ENCODE results near the gene SLC27A5. TPM values are rescaled to one million over a fixed set of nuclear protein-coding genes. Genes with fewer than 3 reads are reported as not detected.
A peak's percentile ranks its signal among the peaks of the same experiment; 100 is the strongest.
"Not testable (repeated sequence)": the region's sequence is repeated elsewhere in the genome, so short reads cannot be mapped to it uniquely, and the experiment has no call there.

Gene SLC27A5
- total RNA-seq, 5 donors from 2014 or later (not counting 1 experiment from before 2014, with no cell fraction given): 8.4 to 18.3 (median 14.6) TPM

DNA sequence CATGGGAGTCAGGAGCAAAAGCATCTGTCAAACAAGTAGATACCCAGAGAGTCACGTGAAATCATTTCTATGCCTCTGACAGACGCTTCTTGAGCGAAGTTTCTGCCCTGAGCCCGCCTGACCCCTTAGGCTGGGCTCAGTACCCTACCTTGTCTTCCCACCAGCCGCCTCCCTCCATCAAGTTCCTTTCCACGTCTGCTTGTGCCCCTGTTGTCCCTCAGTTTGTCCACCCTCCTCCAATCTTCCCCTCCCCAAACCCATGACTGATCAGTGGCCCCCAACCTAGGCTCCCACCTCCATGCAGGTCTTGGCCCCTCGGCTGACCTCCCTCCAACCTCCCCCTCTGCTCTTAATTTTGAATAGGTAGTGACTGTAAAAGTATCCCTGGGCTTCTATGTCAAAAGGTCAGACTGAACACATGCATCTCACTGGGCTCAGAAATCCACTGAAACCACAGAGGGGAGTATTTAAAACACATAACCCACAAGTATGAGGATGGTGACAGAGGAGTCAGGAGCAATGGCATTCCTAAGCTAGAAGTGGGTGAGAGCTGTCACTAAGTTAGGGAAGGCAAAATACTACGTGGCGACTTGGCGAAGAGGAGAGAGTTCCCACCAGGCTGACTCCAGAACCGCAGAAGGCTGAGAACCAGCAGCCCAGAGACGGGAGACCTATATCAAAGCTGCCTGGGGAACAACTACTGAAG, 37.3 kb downstream of the SLC27A5 start:
- 91% methylated on average over 9 of the region's 12 CpGs for WGBS (ENCODE audit: insufficient coverage)
- Mint-ChIP-seq H3K4me1 (peaks cover 16 to 24% (median 17%) of the 10 kb centered on the region in 3 donors), H3K4me3 (peak overlapping the region; percentile 31 to 82 (median 47)), H3K27me3 (no peaks in the 10 kb centered on the region), H3K36me3 (peaks cover 19% of the 10 kb centered on the region), H3K9me3 (no peaks in the 10 kb centered on the region), H3K27ac (peak overlapping the region; percentile 11 to 31)
- Histone ChIP-seq H3K27me3 (replicated peaks in 1 of 2; ENCODE audit: control insufficient read depth in 2 of 2, extremely low read depth in 1 of 2, insufficient read depth in 2 of 2, low read length in 1 of 2) (no peaks in the 10 kb centered on the region), H3K36me3 (ENCODE audit: control insufficient read depth in 2 of 2, extremely low read depth in 1 of 2, insufficient read depth in 1 of 2, low read length in 1 of 2) (peaks cover 12 to 26% of the 10 kb centered on the region in 2 donors), H3K4me3 (ENCODE audit: control insufficient read depth in 1 of 2, extremely low read depth in 1 of 2, low read length in 1 of 2) (no peak overlapping the region), H3K27ac (ENCODE audit: low read length) (peak overlapping the region; percentile 97), H3K4me1 (ENCODE audit: control insufficient read depth in 1 of 2, extremely low read depth in 1 of 2, insufficient read depth in 2 of 2, low read length in 2 of 2) (peaks cover 0 to 23% of the 10 kb centered on the region in 2 experiments), H3K9me3 (no peaks in the 10 kb centered on the region)
- no peak for DNase-seq
- ATAC-seq (replicated peaks in 1 of 4): no peak
- ChIA-PET CTCF (no interaction called here), POLR2A (no interaction called here)

DNA sequence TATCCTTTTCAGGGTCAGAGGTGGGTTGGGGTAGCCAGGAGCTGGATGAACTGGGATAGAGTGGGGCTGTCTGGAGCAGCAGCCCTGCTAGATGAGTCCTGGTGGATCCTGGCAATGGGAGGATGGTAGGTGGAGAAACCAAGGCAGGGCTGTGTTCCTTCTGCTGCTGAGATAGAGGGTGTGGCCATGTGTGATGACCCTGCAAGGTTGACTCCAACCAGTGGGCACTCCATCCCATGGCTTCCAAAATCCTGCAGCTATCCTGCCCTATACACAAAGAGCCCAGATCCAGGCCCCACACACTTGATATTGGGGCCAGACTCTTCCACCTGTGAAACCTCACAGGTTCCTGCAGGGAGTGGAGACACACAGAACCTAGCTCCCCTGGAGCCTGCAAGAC, 38.0 kb downstream of the SLC27A5 start:
- Histone ChIP-seq H3K9me3 (no peaks in the 10 kb centered on the region), H3K27ac (ENCODE audit: low read length) (no peak overlapping the region)

GRCh38 chr19:58471736-58472135, 40.1 kb downstream of the SLC27A5 start:
- WGBS (ENCODE audit: insufficient coverage): 96% methylated on average over 32 of the region's 39 CpGs
- no peaks in the 10 kb centered on the region for H3K27me3 ChIP-seq (replicated peaks in 1 of 2; ENCODE audit: control insufficient read depth in 2 of 2, extremely low read depth in 1 of 2, insufficient read depth in 2 of 2, low read length in 1 of 2)
- H3K4me1 Mint-ChIP-seq: peaks cover 28 to 39% (median 29%) of the 10 kb centered on the region in 3 donors
- no peak for DNase-seq
- peaks cover 0 to 33% of the 10 kb centered on the region in 2 experiments for H3K4me1 ChIP-seq (ENCODE audit: control insufficient read depth in 1 of 2, extremely low read depth in 1 of 2, insufficient read depth in 2 of 2, low read length in 2 of 2)
- no peak overlapping the region for H3K4me3 Mint-ChIP-seq
- H3K36me3 Mint-ChIP-seq: peaks cover 14% of the 10 kb centered on the region
- no peak overlapping the region for H3K27ac ChIP-seq (ENCODE audit: low read length)
- no peak overlapping the region for H3K27ac Mint-ChIP-seq
- no peak for ATAC-seq (replicated peaks in 1 of 4)
- peaks cover 7 to 30% of the 10 kb centered on the region in 2 donors for H3K36me3 ChIP-seq (ENCODE audit: control insufficient read depth in 2 of 2, extremely low read depth in 1 of 2, insufficient read depth in 1 of 2, low read length in 1 of 2)
- ChIA-PET CTCF (no interaction called here), POLR2A (no interaction called here)
- H3K27me3 Mint-ChIP-seq: no peaks in the 10 kb centered on the region
- no peaks in the 10 kb centered on the region for H3K9me3 Mint-ChIP-seq
- H3K4me3 ChIP-seq (ENCODE audit: control insufficient read depth in 1 of 2, extremely low read depth in 1 of 2, low read length in 1 of 2): no peak overlapping the region
- H3K9me3 ChIP-seq: no peaks in the 10 kb centered on the region

More for the DNA sequence above, 38.0 kb downstream of the SLC27A5 start:
- H3K4me1 ChIP-seq (ENCODE audit: control insufficient read depth in 1 of 2, extremely low read depth in 1 of 2, insufficient read depth in 2 of 2, low read length in 2 of 2): peaks cover 0 to 23% of the 10 kb centered on the region in 2 experiments
- no peak overlapping the region for H3K4me3 ChIP-seq (ENCODE audit: control insufficient read depth in 1 of 2, extremely low read depth in 1 of 2, low read length in 1 of 2)
- peak overlapping the region; percentile 31 to 82 (median 47) for H3K4me3 Mint-ChIP-seq
- H3K27me3 ChIP-seq (replicated peaks in 1 of 2; ENCODE audit: control insufficient read depth in 2 of 2, extremely low read depth in 1 of 2, insufficient read depth in 2 of 2, low read length in 1 of 2): no peaks in the 10 kb centered on the region
- H3K9me3 Mint-ChIP-seq: no peaks in the 10 kb centered on the region
- ChIA-PET POLR2A (no interaction called here), CTCF (no interaction called here)
- H3K36me3 ChIP-seq (ENCODE audit: control insufficient read depth in 2 of 2, extremely low read depth in 1 of 2, insufficient read depth in 1 of 2, low read length in 1 of 2): peaks cover 7 to 30% of the 10 kb centered on the region in 2 donors
- ATAC-seq (replicated peaks in 1 of 4) (no peak), DNase-seq (no peak)
- H3K27ac Mint-ChIP-seq: peak overlapping the region in 1 of 2 donors; percentile 31
- H3K27me3 Mint-ChIP-seq: no peaks in the 10 kb centered on the region
- H3K4me1 Mint-ChIP-seq: peaks cover 18 to 28% (median 18%) of the 10 kb centered on the region in 3 donors
- peaks cover 14% of the 10 kb centered on the region for H3K36me3 Mint-ChIP-seq

GRCh38 chr19:58470837-58471543, 40.8 kb downstream of the SLC27A5 start:
- CTCF ChIA-PET; H3K4me3 ChIP-seq (ENCODE audit: control insufficient read depth in 1 of 2, extremely low read depth in 1 of 2, low read length in 1 of 2); H3K27me3 Mint-ChIP-seq; H3K27ac ChIP-seq (ENCODE audit: low read length); H3K4me3 Mint-ChIP-seq; DNase-seq; H3K9me3 ChIP-seq; ATAC-seq (replicated peaks in 1 of 4); H3K9me3 Mint-ChIP-seq; POLR2A ChIA-PET; H3K27me3 ChIP-seq (replicated peaks in 1 of 2; ENCODE audit: control insufficient read depth in 2 of 2, extremely low read depth in 1 of 2, insufficient read depth in 2 of 2, low read length in 1 of 2); H3K27ac Mint-ChIP-seq: not testable (repeated sequence)
- Mint-ChIP-seq H3K4me1 (peaks cover 25 to 40% (median 31%) of the 10 kb centered on the region in 3 donors), H3K36me3 (peaks cover 14% of the 10 kb centered on the region)
- Histone ChIP-seq H3K36me3 (ENCODE audit: control insufficient read depth in 2 of 2, extremely low read depth in 1 of 2, insufficient read depth in 1 of 2, low read length in 1 of 2) (peaks cover 7 to 30% of the 10 kb centered on the region in 2 donors), H3K4me1 (ENCODE audit: control insufficient read depth in 1 of 2, extremely low read depth in 1 of 2, insufficient read depth in 2 of 2, low read length in 2 of 2) (peaks cover 4 to 32% of the 10 kb centered on the region in 2 experiments)
- WGBS (ENCODE audit: insufficient coverage): 97% methylated on average over 14 of the region's 53 CpGs

- Histone ChIP-seq H3K27me3 (replicated peaks in 1 of 2; ENCODE audit: control insufficient read depth in 2 of 2, extremely low read depth in 1 of 2, insufficient read depth in 2 of 2, low read length in 1 of 2) (peaks cover 0 to 5% of the 10 kb centered on the region in 2 experiments), H3K4me3 (ENCODE audit: control insufficient read depth in 1 of 2, extremely low read depth in 1 of 2, low read length in 1 of 2) (no peak overlapping the region), H3K9me3 (no peaks in the 10 kb centered on the region), H3K27ac (ENCODE audit: low read length) (no peak overlapping the region), H3K4me1 (ENCODE audit: control insufficient read depth in 1 of 2, extremely low read depth in 1 of 2, insufficient read depth in 2 of 2, low read length in 2 of 2) (peaks cover 4 to 21% of the 10 kb centered on the region in 2 experiments), H3K36me3 (ENCODE audit: control insufficient read depth in 2 of 2, extremely low read depth in 1 of 2, insufficient read depth in 1 of 2, low read length in 1 of 2) (peaks cover 7 to 30% of the 10 kb centered on the region in 2 donors)
- CTCF ChIA-PET: interaction anchor here in 1 of 2 donors (1.2 kb wide), 1 partner anchor 11 kb away, joined by 4 read pairs; no protein-coding TSS in a partner anchor
- Mint-ChIP-seq H3K27me3 (no peaks in the 10 kb centered on the region), H3K36me3 (peaks cover 14% of the 10 kb centered on the region), H3K9me3 (no peaks in the 10 kb centered on the region), H3K27ac (no peak overlapping the region), H3K4me3 (peak overlapping the region; percentile 17 to 87 (median 86)), H3K4me1 (peaks cover 17 to 31% (median 23%) of the 10 kb centered on the region in 3 donors)
- DNase-seq (no peak), ATAC-seq (replicated peaks in 1 of 4) (no peak)
- POLR2A ChIA-PET: no interaction called here
- 93% methylated on average over 13 of the region's 17 CpGs for WGBS (ENCODE audit: insufficient coverage)
Observed at GRCh38 chr19:58469241-58470013, 42.4 kb downstream of the SLC27A5 start.

DNA sequence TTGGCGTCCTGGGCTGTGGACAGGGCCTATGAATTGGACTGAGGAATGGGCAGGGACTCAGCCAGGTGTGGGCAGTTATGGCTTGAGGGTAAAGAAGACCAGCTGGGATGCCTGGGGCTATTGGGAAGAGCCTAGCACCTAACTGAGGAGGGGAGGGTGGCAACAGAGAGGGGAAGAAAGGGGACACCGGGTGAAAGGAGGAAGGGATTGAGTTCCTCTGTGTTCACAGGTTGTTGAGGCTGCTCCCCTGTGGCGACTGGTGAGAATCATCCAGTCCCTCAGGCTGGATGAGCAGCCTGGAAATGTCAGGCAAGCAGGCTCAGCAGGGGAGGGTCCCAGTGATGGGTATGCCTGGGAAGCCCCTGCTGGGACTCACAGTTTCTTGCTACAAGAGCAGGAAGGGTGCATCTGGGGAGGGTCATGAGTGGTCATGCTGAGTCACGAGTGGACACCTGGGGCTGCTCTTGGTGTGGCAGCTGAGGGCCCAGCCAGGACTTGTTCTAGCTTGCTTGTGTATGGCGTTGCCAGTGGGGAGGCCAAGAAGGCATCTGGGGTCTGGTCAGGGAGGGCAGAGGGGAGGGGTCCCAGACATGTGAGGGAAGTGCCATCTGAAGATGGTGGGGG, 43.5 kb downstream of the SLC27A5 start:
- Mint-ChIP-seq H3K4me3 (peak overlapping the region; percentile 76 to 87 (median 86)), H3K4me1 (peaks cover 17 to 26% (median 23%) of the 10 kb centered on the region in 3 donors), H3K9me3 (no peaks in the 10 kb centered on the region), H3K36me3 (peaks cover 14% of the 10 kb centered on the region), H3K27ac (peak overlapping the region; percentile 1 to 50), H3K27me3 (no peaks in the 10 kb centered on the region)
- Histone ChIP-seq H3K9me3 (no peaks in the 10 kb centered on the region), H3K4me3 (ENCODE audit: control insufficient read depth in 1 of 2, extremely low read depth in 1 of 2, low read length in 1 of 2) (no peak overlapping the region), H3K36me3 (ENCODE audit: control insufficient read depth in 2 of 2, extremely low read depth in 1 of 2, insufficient read depth in 1 of 2, low read length in 1 of 2) (peaks cover 7 to 30% of the 10 kb centered on the region in 2 donors), H3K27me3 (replicated peaks in 1 of 2; ENCODE audit: control insufficient read depth in 2 of 2, extremely low read depth in 1 of 2, insufficient read depth in 2 of 2, low read length in 1 of 2) (peaks cover 0 to 5% of the 10 kb centered on the region in 2 experiments), H3K27ac (ENCODE audit: low read length) (no peak overlapping the region), H3K4me1 (ENCODE audit: control insufficient read depth in 1 of 2, extremely low read depth in 1 of 2, insufficient read depth in 2 of 2, low read length in 2 of 2) (peaks cover 4 to 21% of the 10 kb centered on the region in 2 experiments)
- ChIA-PET POLR2A (no interaction called here), CTCF (interaction anchor here in 1 of 2 donors (1.2 kb wide), 1 partner anchor 9 kb away, joined by 4 read pairs; no protein-coding TSS in a partner anchor)
- DNase-seq: no peak
- no peak for ATAC-seq (replicated peaks in 1 of 4)
- WGBS (ENCODE audit: insufficient coverage): 77% methylated on average over 5 of the region's 5 CpGs

Data from T-cell (primary cell).